ENCODE data around the gene SUCNR1. TPM values are rescaled to one million over a fixed set of nuclear protein-coding genes. Genes with fewer than 3 reads are reported as not detected.

SUCNR1 gene
- total and polyA plus RNA-seq, 2 of the 4 experiments (the other 2 are of a cell fraction), result not detected

- no peaks in the 10 kb centered on the region for H4K20me1 ChIP-seq (ENCODE audit: insufficient read depth, low read length)
- peaks cover 2% of the 10 kb centered on the region; the same call in 1 of the 2 replicates for H3K4me1 ChIP-seq (ENCODE audit: control insufficient read depth, insufficient read depth, low read length)
- no peak overlapping the region for H2AK9ac ChIP-seq (replicated peaks; ENCODE audit: low read depth, low read length, poor library complexity)
- H2BK5ac ChIP-seq (ENCODE audit: low read depth, low read length, poor library complexity, severe bottlenecking), result no peak overlapping the region
- H3K23ac ChIP-seq (ENCODE audit: low read depth, low read length), result no peak overlapping the region
- no peak overlapping the region for H3K9ac ChIP-seq (ENCODE audit: low read depth, low read length)
- no peak overlapping the region for H3K4me2 ChIP-seq (ENCODE audit: low read depth, low read length)
- POLR2A ChIA-PET (ENCODE audit: unreplicated experiment), result no interaction called here
- peak overlapping the region; percentile 65; the same call in 1 of the 2 replicates for H2BK20ac ChIP-seq (ENCODE audit: low read depth, low read length)
- H3K56ac ChIP-seq (ENCODE audit: extremely low read depth, insufficient read depth, low read length), result no peak overlapping the region
- no peak overlapping the region for H3K14ac ChIP-seq (replicated peaks; ENCODE audit: low read depth, low read length)
- no peak for TF ChIP-seq CHD1 (IDR thresholded peaks at IDR 0.05; ENCODE audit: low read depth, low read length)
- no peak for TF ChIP-seq ELK1 (IDR thresholded peaks at IDR 0.05; ENCODE audit: borderline replicate concordance, low read depth, low read length)
- no peak for TF ChIP-seq MAZ (IDR thresholded peaks at IDR 0.05; ENCODE audit: borderline replicate concordance, low read depth, low read length)
- TF ChIP-seq MXI1 (IDR thresholded peaks at IDR 0.05; ENCODE audit: borderline replicate concordance, low read depth, low read length), result no peak
- no peak for TF ChIP-seq BHLHE40 (IDR thresholded peaks at IDR 0.05; ENCODE audit: low read depth, low read length)
- dilution Hi-C loops (cut with HindIII; ENCODE audit: low sequenced_read_pairs, unreplicated experiment) (no loop called here), intact Hi-C loops (cut with micrococcal nuclease) (no loop called here), in situ Hi-C loops (cut with MboI; ENCODE audit: low sequenced_read_pairs) (no loop called here)
- H3K4ac ChIP-seq (ENCODE audit: low read depth, low read length), result no peak overlapping the region
- no peak overlapping the region for H3K4me3 ChIP-seq (ENCODE audit: insufficient read depth, low read depth, low read length)
- BruUV-seq (replicated peaks), result no TSS peak
- no peaks in the 10 kb centered on the region for H3K9me1 ChIP-seq (ENCODE audit: insufficient read depth, low read length)
- peak overlapping the region; percentile 57; the same call in 1 of the 2 replicates for H2BK120ac ChIP-seq (ENCODE audit: low read depth, low read length)
- no peak overlapping the region for H2AK5ac ChIP-seq (ENCODE audit: low read depth, low read length)
- H2BK15ac ChIP-seq (ENCODE audit: low read depth, low read length), result 0 out of 3 replicates have a peak overlapping the region, but pooled peaks have one; percentile 26
- no peak overlapping the region for H2AFZ ChIP-seq (replicated peaks; ENCODE audit: low read length, poor library complexity)
- ATAC-seq (ENCODE audit: low read depth) (no peak), DNase-seq (no peak)
- no peak overlapping the region for H4K91ac ChIP-seq (ENCODE audit: insufficient read depth, low read depth, low read length)
- H4K5ac ChIP-seq (ENCODE audit: low read depth, low read length), result no peak overlapping the region
- no peak overlapping the region for H4K8ac ChIP-seq (ENCODE audit: low read depth in 2 of 2, low read length in 2 of 2)
- H3K36me3 ChIP-seq (ENCODE audit: control insufficient read depth, insufficient read depth, low read length), result no peaks in the 10 kb centered on the region
- no peak overlapping the region for H3K27ac ChIP-seq (ENCODE audit: insufficient read depth, low read length)
- no peaks in the 10 kb centered on the region for H3K9me3 ChIP-seq (ENCODE audit: control insufficient read depth, insufficient read depth, low read length)
- H3K27me3 ChIP-seq (ENCODE audit: control insufficient read depth, insufficient read depth, low read length), result no peaks in the 10 kb centered on the region
- H3K79me1 ChIP-seq (ENCODE audit: low read depth in 1 of 2, low read length in 2 of 2), result no peaks in the 10 kb centered on the region
- CTCF ChIA-PET, result no interaction called here
- no peak overlapping the region for H3K18ac ChIP-seq (ENCODE audit: low read depth, low read length)
Measured at GRCh38 chr3:151894219-151894618, 20.8 kb downstream of the SUCNR1 start.

Measured in IMR-90 (cell line).